Cardiac fibroblast (primary cell): ENCODE measurements around the gene RAC3.

Experiments
- DNase-seq, 2 donors: peaks; one replicate each; pipeline versions ENCODE4 v3.0.0 to v3.0.0-alpha.2; 2010; ENCODE audit warnings: low read depth in 2 of 2
- H3K4me3 ChIP-seq, 2 donors: replicated peaks in 1 of 2; 1 replicate in 1 of 2; 2 replicates in 1 of 2; pipeline ENCODE4 v1.5.1; 2011; ENCODE audit warnings: low read depth in 2 of 2, low read length in 2 of 2, mild to moderate bottlenecking in 2 of 2, moderate library complexity in 1 of 2
- TF ChIP-seq, protein P1 (sequence below): IDR thresholded peaks from one replicate; pipeline ENCODE4 v1.5.1; 2011; ENCODE audit warnings: low read depth, mild to moderate bottlenecking, low read length, inconsistent platforms

RAC3 gene

GRCh38 chr17:82021107-82021899, 10.2 kb upstream of the RAC3 start:
- DNase-seq: peak; percentile 79 to 84
- peak overlapping the region; percentile 73 to 94 for H3K4me3 ChIP-seq
- TF ChIP-seq, protein P1, sequence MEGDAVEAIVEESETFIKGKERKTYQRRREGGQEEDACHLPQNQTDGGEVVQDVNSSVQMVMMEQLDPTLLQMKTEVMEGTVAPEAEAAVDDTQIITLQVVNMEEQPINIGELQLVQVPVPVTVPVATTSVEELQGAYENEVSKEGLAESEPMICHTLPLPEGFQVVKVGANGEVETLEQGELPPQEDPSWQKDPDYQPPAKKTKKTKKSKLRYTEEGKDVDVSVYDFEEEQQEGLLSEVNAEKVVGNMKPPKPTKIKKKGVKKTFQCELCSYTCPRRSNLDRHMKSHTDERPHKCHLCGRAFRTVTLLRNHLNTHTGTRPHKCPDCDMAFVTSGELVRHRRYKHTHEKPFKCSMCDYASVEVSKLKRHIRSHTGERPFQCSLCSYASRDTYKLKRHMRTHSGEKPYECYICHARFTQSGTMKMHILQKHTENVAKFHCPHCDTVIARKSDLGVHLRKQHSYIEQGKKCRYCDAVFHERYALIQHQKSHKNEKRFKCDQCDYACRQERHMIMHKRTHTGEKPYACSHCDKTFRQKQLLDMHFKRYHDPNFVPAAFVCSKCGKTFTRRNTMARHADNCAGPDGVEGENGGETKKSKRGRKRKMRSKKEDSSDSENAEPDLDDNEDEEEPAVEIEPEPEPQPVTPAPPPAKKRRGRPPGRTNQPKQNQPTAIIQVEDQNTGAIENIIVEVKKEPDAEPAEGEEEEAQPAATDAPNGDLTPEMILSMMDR: peak; percentile 82

DNA sequence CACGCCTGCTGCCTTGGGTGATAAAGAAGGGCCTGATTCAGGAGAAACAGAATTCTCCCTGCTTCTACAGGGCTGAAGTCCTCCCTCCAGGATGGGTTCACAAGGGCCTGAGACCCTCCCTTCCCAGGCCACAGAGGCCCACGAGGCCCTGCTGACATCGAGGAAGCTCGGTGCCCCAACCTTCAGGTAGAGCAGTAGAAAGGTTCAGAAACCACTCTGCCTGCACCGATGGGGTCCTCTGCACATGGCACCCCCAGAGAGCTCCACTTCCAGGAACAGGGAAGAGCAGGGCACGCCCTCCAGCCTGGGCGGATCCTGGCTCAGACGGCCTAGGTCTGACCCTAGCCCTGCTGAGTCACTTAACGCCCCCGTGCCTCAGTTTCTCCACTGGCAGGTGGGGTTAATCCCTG, 9.6 kb upstream of the RAC3 start:
- TF ChIP-seq, protein P1: no peak
- peak overlapping the region; percentile 73 to 94 for H3K4me3 ChIP-seq
- no peak for DNase-seq

DNA sequence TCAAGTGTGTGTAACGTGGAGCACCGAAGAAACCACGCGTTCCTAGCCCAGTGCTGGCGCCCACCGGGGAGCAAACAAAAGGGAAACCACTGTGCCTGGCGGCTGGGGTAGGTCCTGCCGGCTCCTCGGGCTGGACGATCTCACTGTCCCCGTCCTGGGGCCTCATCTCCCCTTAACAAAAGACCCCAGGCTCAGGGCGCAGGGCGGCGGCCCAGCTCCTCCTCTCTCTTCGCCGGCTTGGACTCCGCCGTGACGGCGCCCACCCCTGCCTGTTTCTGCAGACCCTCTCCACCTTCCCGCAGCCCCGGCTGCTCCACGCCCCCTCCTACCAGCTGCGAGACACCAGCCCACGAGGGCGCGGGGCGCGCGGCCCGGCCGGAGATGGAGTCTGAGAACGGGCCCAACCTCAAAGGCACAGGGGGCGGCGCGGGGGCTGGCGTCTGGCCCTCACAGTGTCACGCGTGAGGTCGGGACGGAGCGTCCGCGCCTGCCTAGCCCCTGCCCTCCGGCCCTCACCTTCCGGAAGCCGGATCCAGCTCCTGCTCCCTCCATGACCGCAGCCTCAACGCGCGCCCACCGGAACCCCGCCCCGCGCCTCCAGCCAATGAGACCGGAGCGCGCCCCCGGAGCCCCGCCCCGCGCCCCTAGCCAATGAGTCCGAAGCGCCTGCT, 9.0 kb upstream of the RAC3 start, which contains the start of gene CENPX:
CENPX (minus strand) TSS at position 569 of the 671 bp plus-strand sequence; CDS start at position 552, 17 bp downstream.
- peak within 1 kb of the TSS; percentile 73 to 94 for H3K4me3 ChIP-seq
- TF ChIP-seq, protein P1: no peak
- no peak for DNase-seq

- TF ChIP-seq, protein P1: no peak
- peak; percentile 100 for DNase-seq
These were observed 8.5 kb upstream of the RAC3 start, which contains the start of gene LRRC45 for GRCh38 chr17:82022981-82023446. Gene LRRC45 (plus strand): TSS chr17:82023305. CDS start chr17:82023644, 339 bp downstream.

DNA sequence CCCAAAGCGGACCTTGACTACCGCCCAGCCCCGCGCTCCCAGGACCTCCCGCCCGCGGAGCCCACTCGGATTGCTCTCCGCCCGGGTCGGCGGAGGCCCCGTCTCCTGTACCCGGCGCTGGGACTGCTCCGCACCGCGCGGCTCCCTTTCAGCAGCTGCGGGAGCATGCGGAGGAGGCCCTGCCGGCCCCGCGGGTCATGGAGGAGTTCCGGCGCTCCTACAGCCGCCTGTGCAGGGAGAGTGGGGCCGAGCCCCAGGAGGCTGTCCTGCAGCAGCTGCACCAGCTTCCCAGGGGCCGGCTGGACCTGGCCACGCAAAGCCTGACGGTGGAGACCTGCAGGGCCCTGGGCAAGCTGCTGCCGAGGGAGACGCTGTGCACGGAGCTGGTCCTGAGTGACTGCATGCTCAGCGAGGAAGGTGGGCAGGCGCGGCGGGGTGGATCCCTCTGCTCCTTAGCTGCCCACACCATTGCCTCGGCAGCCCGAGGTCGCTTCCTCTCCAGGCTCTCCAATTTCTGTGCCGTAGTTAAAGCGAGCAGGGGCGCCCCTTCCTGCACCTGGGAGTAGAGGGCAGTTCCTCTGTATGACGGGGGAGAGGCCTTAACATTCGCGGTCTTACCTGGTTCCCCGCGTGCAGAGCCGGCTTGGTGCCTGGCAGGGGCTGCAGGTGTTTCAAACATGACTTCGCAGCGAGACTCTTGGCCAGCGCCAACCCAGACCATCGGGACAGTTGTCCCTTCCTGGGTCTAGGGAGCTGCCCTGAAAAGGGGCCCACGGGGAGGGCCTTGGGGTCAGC, 7.8 kb upstream of the RAC3 start:
- H3K4me3 ChIP-seq: peak overlapping the region; percentile 55 to 71
- TF ChIP-seq, protein P1: no peak
- peak in 1 of 2 donors; percentile 24 for DNase-seq

More at GRCh38 chr17:82022981-82023446, 8.5 kb upstream of the RAC3 start, which contains the start of gene LRRC45:
- peak within 1 kb of the TSS; percentile 73 to 94 for H3K4me3 ChIP-seq

- no peak overlapping the region for H3K4me3 ChIP-seq
These were observed 6.6 kb upstream of the RAC3 start for GRCh38 chr17:82024859-82025258.

More at GRCh38 chr17:82024859-82025258, 6.6 kb upstream of the RAC3 start:
- TF ChIP-seq, protein P1: no peak
- no peak for DNase-seq
